ENCODE results near the gene CLDN22. TPM values are rescaled to one million over a fixed set of nuclear protein-coding genes. Genes with fewer than 3 reads are reported as not detected.

The CLDN22 gene
- total RNA-seq, 1 experiment from 2014 or later: not detected

GRCh38 chr4:183322326-183322725, 2.2 kb upstream of the CLDN22 start, which contains the start of gene CLDN24:
CLDN24 (minus strand) TSS chr4:183322426; CDS start chr4:183322426, 0 bp downstream.
- H3K4me3 ChIP-seq (replicated peaks in 1 of 2; ENCODE audit: low read depth in 1 of 2, low read length in 2 of 2): no peak within 1 kb of the TSS
- ATAC-seq (no peak), DNase-seq (ENCODE audit: low read depth, low spot score) (no peak)
- CTCF ChIA-PET: no interaction called here
- H3K4me1 ChIP-seq (ENCODE audit: control insufficient read depth in 1 of 2, insufficient read depth in 2 of 2, low read length in 2 of 2): peaks cover 0 to 12% of the 10 kb centered on the region in 2 experiments; a peak in 2 of 4 replicates
- 0 out of 4 replicates have a peak, but pooled peaks cover 0 to 3% of the 10 kb centered on the region in 2 experiments for H3K36me3 ChIP-seq (ENCODE audit: control insufficient read depth in 1 of 2, insufficient read depth in 2 of 2, low read length in 2 of 2)
- no peaks in the 10 kb centered on the region for H3K9me2 ChIP-seq (ENCODE audit: insufficient read depth)
- TF ChIP-seq EGR1 (IDR thresholded peaks at IDR 0.05; ENCODE audit: low read depth) (no peak), EZH2phosphoT487 (IDR thresholded peaks at IDR 0.05; ENCODE audit: borderline replicate concordance) (no peak), REST (IDR thresholded peaks at IDR 0.05; ENCODE audit: low read depth) (no peak), SIN3A (IDR thresholded peaks at IDR 0.05; ENCODE audit: low read depth) (no peak)
- no peaks in the 10 kb centered on the region for H3K27me3 ChIP-seq (ENCODE audit: insufficient read depth, low read length)
- peaks cover 0 to 3% of the 10 kb centered on the region in 2 experiments; a peak in 1 of 4 replicates for H3K9me3 ChIP-seq (ENCODE audit: control insufficient read depth in 1 of 2, insufficient read depth in 1 of 2, low read depth in 1 of 2, low read length in 2 of 2)
- H2AFZ ChIP-seq (ENCODE audit: low read depth, low read length, poor library complexity, severe bottlenecking): no peak within 1 kb of the TSS
- H4K20me1 ChIP-seq (ENCODE audit: insufficient read depth): no peaks in the 10 kb centered on the region
- POLR2A ChIA-PET: no interaction called here
- intact Hi-C loops (cut with micrococcal nuclease): no loop called here
- no peaks in the 10 kb centered on the region for H3K79me2 ChIP-seq (ENCODE audit: insufficient read depth, low read length)
- H3K4me2 ChIP-seq (ENCODE audit: low read length): no peak within 1 kb of the TSS
- BruUV-seq (replicated peaks): no TSS peak
- no peak within 1 kb of the TSS for H3K9ac ChIP-seq (ENCODE audit: low read length)
- no peak within 1 kb of the TSS for H3K27ac ChIP-seq (ENCODE audit: low read depth, low read length)
- RAD21 ChIA-PET (ENCODE audit: low non-redundant PET in 1 of 2, low total read pairs in 2 of 2, uncharacterized antibody in 2 of 2, unreplicated experiment in 2 of 2): no interaction called here

DNA sequence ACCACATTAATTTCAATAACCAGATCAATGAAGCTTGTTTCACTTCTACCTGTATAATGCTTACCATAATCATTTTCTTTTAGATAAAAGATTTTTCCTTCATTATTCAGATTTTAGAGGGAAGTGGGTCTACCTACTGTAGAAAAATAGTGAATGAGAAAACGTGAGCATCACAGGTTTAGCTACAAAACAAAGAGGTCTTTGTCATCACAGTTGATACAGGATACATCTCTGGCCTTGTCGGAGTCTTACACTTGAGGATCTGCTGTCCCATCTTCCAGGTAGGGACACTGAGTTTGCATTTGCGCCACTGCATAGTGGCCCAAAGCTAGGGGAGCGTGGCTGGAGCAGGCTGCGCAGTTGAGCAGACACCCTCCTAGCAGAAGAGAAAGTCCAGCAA, 1.4 kb upstream of the CLDN22 start:
- RAD21 ChIA-PET (ENCODE audit: low non-redundant PET in 1 of 2, low total read pairs in 2 of 2, uncharacterized antibody in 2 of 2, unreplicated experiment in 2 of 2): no interaction called here
- CTCF ChIA-PET: no interaction called here
- no peak for ATAC-seq

More for the DNA sequence above, 1.4 kb upstream of the CLDN22 start:
- Histone ChIP-seq H3K9me3 (ENCODE audit: control insufficient read depth in 1 of 2, insufficient read depth in 1 of 2, low read depth in 1 of 2, low read length in 2 of 2) (peaks cover 0 to 3% of the 10 kb centered on the region in 2 experiments; a peak in 1 of 4 replicates), H3K9ac (ENCODE audit: low read length) (no peak overlapping the region), H3K27me3 (ENCODE audit: insufficient read depth, low read length) (no peaks in the 10 kb centered on the region), H3K79me2 (ENCODE audit: insufficient read depth, low read length) (no peaks in the 10 kb centered on the region), H3K4me2 (ENCODE audit: low read length) (no peak overlapping the region), H2AFZ (ENCODE audit: low read depth, low read length, poor library complexity, severe bottlenecking) (no peak overlapping the region), H3K27ac (ENCODE audit: low read depth, low read length) (no peak overlapping the region), H3K4me3 (replicated peaks in 1 of 2; ENCODE audit: low read depth in 1 of 2, low read length in 2 of 2) (no peak overlapping the region), H4K20me1 (ENCODE audit: insufficient read depth) (no peaks in the 10 kb centered on the region), H3K4me1 (ENCODE audit: control insufficient read depth in 1 of 2, insufficient read depth in 2 of 2, low read length in 2 of 2) (peaks cover 0 to 6% of the 10 kb centered on the region in 2 experiments; a peak in 2 of 4 replicates), H3K36me3 (ENCODE audit: control insufficient read depth in 1 of 2, insufficient read depth in 2 of 2, low read length in 2 of 2) (0 out of 4 replicates have a peak, but pooled peaks cover 0 to 3% of the 10 kb centered on the region in 2 experiments), H3K9me2 (ENCODE audit: insufficient read depth) (no peaks in the 10 kb centered on the region)
- BruUV-seq (replicated peaks): no TSS peak
- no peak for DNase-seq (ENCODE audit: low read depth, low spot score)
- POLR2A ChIA-PET: no interaction called here
- no peak for TF ChIP-seq CTCF (IDR thresholded peaks at IDR 0.05 in 2 of 3, conservative IDR thresholded peaks at IDR 0.05 in 1 of 3; ENCODE audit: borderline replicate concordance in 1 of 3, insufficient read depth in 1 of 3, low read depth in 2 of 3, low read length in 2 of 3)
- TF ChIP-seq POLR2AphosphoS5 (IDR thresholded peaks at IDR 0.05; ENCODE audit: low read depth, low read length): no peak
- no peak for TF ChIP-seq CEBPB (IDR thresholded peaks at IDR 0.05; ENCODE audit: low read depth)
- TF ChIP-seq SIN3A (IDR thresholded peaks at IDR 0.05; ENCODE audit: low read depth): no peak
- TF ChIP-seq REST (IDR thresholded peaks at IDR 0.05; ENCODE audit: low read depth): no peak
- no peak for TF ChIP-seq ZFX (IDR thresholded peaks at IDR 0.05)
- intact Hi-C loops (cut with micrococcal nuclease): no loop called here
